ENCODE measurements around the gene THSD1.

- TF ChIP-seq CTCF (IDR thresholded peaks at IDR 0.05) = no peak
- no peak for TF ChIP-seq POLR2AphosphoS5 (IDR thresholded peaks at IDR 0.05)
- TF ChIP-seq POLR2A (IDR thresholded peaks at IDR 0.05) = no peak
These were observed 31.0 kb downstream of the THSD1 start for GRCh38 chr13:52374873-52375411.
